Epithelial cell of proximal tubule (primary cell): ENCODE results near the gene ZNF615. TPM values are rescaled to one million over a fixed set of nuclear protein-coding genes. Genes with fewer than 3 reads are reported as not detected.
"Not testable (repeated sequence)": the region's sequence is repeated elsewhere in the genome, so short reads cannot be mapped to it uniquely, and the experiment has no call there.

ENCODE experiments used
- DNase-seq: peaks from one replicate; pipeline ENCODE4 v3.0.0-alpha.2; 2011; ENCODE audit warnings: low read depth
- H3K4me3 ChIP-seq: 2 replicates; pipeline ENCODE4 v1.5.1; 2011; ENCODE audit warnings: low read depth, mild to moderate bottlenecking, low read length
- CTCF ChIP-seq: conservative IDR thresholded peaks from 2 replicates; pipeline ENCODE4 v1.5.1; 2012; ENCODE audit warnings: low read depth, mild to moderate bottlenecking, low read length
- total RNA-seq: library from RNA; depleted of rRNA; stranded (reverse); fragments of >200 nt; gene quantifications from 2 replicates; pipeline ENCODE4 v1.2.3, GENCODE V29; 2015

The ZNF615 gene
- total RNA-seq = 2.7 and 7.0 TPM in 2 replicates

- no peak for DNase-seq
- TF ChIP-seq CTCF = no peak
- H3K4me3 ChIP-seq = peak within 1 kb of the TSS; percentile 81
Observed at GRCh38 chr19:52007806-52008557, at the start of gene ZNF615. Gene ZNF615, minus strand, starts transcription at chr19:52008211. Its CDS starts 4,500 bp downstream, at chr19:52003711.

GRCh38 chr19:52056480-52056879, 48.5 kb upstream of the ZNF615 start:
- H3K4me3 ChIP-seq, DNase-seq: not testable (repeated sequence)

GRCh38 chr19:52051736-52052135, 43.7 kb upstream of the ZNF615 start:
- H3K4me3 ChIP-seq, DNase-seq: not testable (repeated sequence)

GRCh38 chr19:52048555-52049501, 40.8 kb upstream of the ZNF615 start, which contains the start of gene ZNF432:
Gene ZNF432, minus strand, starts transcription at chr19:52048838. Its CDS starts 1,970 bp downstream, at chr19:52046868.
- peak; percentile 59 for DNase-seq

GRCh38 chr19:52039169-52039568, 31.2 kb upstream of the ZNF615 start:
- no peak overlapping the region for H3K4me3 ChIP-seq
- no peak for DNase-seq
- no peak for TF ChIP-seq CTCF

More at GRCh38 chr19:52048555-52049501, 40.8 kb upstream of the ZNF615 start, which contains the start of gene ZNF432:
- TF ChIP-seq CTCF = no peak
- H3K4me3 ChIP-seq = peak within 1 kb of the TSS; percentile 90

GRCh38 chr19:52034051-52034728, 26.2 kb upstream of the ZNF615 start:
- TF ChIP-seq CTCF = no peak
- no peak for DNase-seq
- no peak overlapping the region for H3K4me3 ChIP-seq

- peak overlapping the region; percentile 77 for H3K4me3 ChIP-seq
- no peak for DNase-seq
- no peak for TF ChIP-seq CTCF
Observed at GRCh38 chr19:52028780-52029123, 20.7 kb upstream of the ZNF615 start.
